ENCODE results near the gene SLC9A8. TPM values are rescaled to one million over a fixed set of nuclear protein-coding genes. Genes with fewer than 3 reads are reported as not detected.
A peak's percentile ranks its signal among the peaks of the same experiment; 100 is the strongest.

SLC9A8 gene
- total RNA-seq, 1 donor from 2014 or later: 10.5 TPM

GRCh38 chr20:49808753-49809152 is 3.9 kb upstream of the SLC9A8 start:
- no peak overlapping the region for H3K27ac Mint-ChIP-seq (ENCODE audit: unreplicated experiment)
- peaks cover 22% of the 10 kb centered on the region for H3K4me1 Mint-ChIP-seq (ENCODE audit: unreplicated experiment)
- H3K36me3 Mint-ChIP-seq (ENCODE audit: low read depth, unreplicated experiment): peaks cover 7% of the 10 kb centered on the region
- no peak overlapping the region for H3K4me3 Mint-ChIP-seq (ENCODE audit: unreplicated experiment)
- no peak for TF ChIP-seq CTCF (IDR thresholded peaks at IDR 0.05; ENCODE audit: unreplicated experiment)
- H3K27me3 Mint-ChIP-seq (ENCODE audit: unreplicated experiment): peaks cover 9% of the 10 kb centered on the region
- no peak for DNase-seq (ENCODE audit: low spot score)
- H3K9me3 Mint-ChIP-seq (ENCODE audit: unreplicated experiment): no peaks in the 10 kb centered on the region

GRCh38 chr20:49809803-49810359 is 2.7 kb upstream of the SLC9A8 start:
- no peak overlapping the region for H3K4me3 Mint-ChIP-seq (ENCODE audit: unreplicated experiment)
- DNase-seq (ENCODE audit: low spot score): no peak
- peaks cover 7% of the 10 kb centered on the region for H3K36me3 Mint-ChIP-seq (ENCODE audit: low read depth, unreplicated experiment)
- H3K27ac Mint-ChIP-seq (ENCODE audit: unreplicated experiment): peak overlapping the region; percentile 22
- peaks cover 27% of the 10 kb centered on the region for H3K4me1 Mint-ChIP-seq (ENCODE audit: unreplicated experiment)
- no peaks in the 10 kb centered on the region for H3K9me3 Mint-ChIP-seq (ENCODE audit: unreplicated experiment)
- H3K27me3 Mint-ChIP-seq (ENCODE audit: unreplicated experiment): peaks cover 9% of the 10 kb centered on the region
- TF ChIP-seq CTCF (IDR thresholded peaks at IDR 0.05; ENCODE audit: unreplicated experiment): no peak

- H3K4me1 Mint-ChIP-seq (ENCODE audit: unreplicated experiment): peaks cover 27% of the 10 kb centered on the region
- no peaks in the 10 kb centered on the region for H3K9me3 Mint-ChIP-seq (ENCODE audit: unreplicated experiment)
- no peak overlapping the region for H3K4me3 Mint-ChIP-seq (ENCODE audit: unreplicated experiment)
- H3K36me3 Mint-ChIP-seq (ENCODE audit: low read depth, unreplicated experiment): peaks cover 7% of the 10 kb centered on the region
- no peak for DNase-seq (ENCODE audit: low spot score)
- no peak overlapping the region for H3K27ac Mint-ChIP-seq (ENCODE audit: unreplicated experiment)
- no peak for TF ChIP-seq CTCF (IDR thresholded peaks at IDR 0.05; ENCODE audit: unreplicated experiment)
- H3K27me3 Mint-ChIP-seq (ENCODE audit: unreplicated experiment): peaks cover 9% of the 10 kb centered on the region
Observed at GRCh38 chr20:49810491-49811190, 2.0 kb upstream of the SLC9A8 start.

GRCh38 chr20:49811825-49812506 is 662 bp upstream of the SLC9A8 start:
- no peak for TF ChIP-seq CTCF (IDR thresholded peaks at IDR 0.05; ENCODE audit: unreplicated experiment)
- H3K36me3 Mint-ChIP-seq (ENCODE audit: low read depth, unreplicated experiment): peaks cover 10% of the 10 kb centered on the region
- no peak for DNase-seq (ENCODE audit: low spot score)

More at GRCh38 chr20:49811825-49812506, 662 bp upstream of the SLC9A8 start:
- H3K27me3 Mint-ChIP-seq (ENCODE audit: unreplicated experiment): peaks cover 9% of the 10 kb centered on the region
- H3K4me3 Mint-ChIP-seq (ENCODE audit: unreplicated experiment): peak overlapping the region; percentile 92
- H3K9me3 Mint-ChIP-seq (ENCODE audit: unreplicated experiment): no peaks in the 10 kb centered on the region
- H3K27ac Mint-ChIP-seq (ENCODE audit: unreplicated experiment): peak overlapping the region; percentile 87
- H3K4me1 Mint-ChIP-seq (ENCODE audit: unreplicated experiment): peaks cover 27% of the 10 kb centered on the region
